Gastroesophageal sphincter (tissue), 4 donors: ENCODE results near the gene TAF1B. TPM values are rescaled to one million over a fixed set of nuclear protein-coding genes. Genes with fewer than 3 reads are reported as not detected.

Source experiments
- ATAC-seq: fragments of 150-250 bp; one replicate; pipeline ENCODE4 v1.9.1; 2016; ENCODE audit warnings: mild to moderate bottlenecking, moderate library complexity
- H3K27ac ChIP-seq, 4 donors: fragments of 200-600 bp; sonication (generic) in 3 of 4; 1 replicate in 3 of 4; 2 replicates in 1 of 4; pipeline ENCODE4 v1.5.1; 2016 to 2019
- H3K27me3 ChIP-seq: fragments of 200-600 bp; sonication (generic); one replicate; pipeline ENCODE4 v1.5.1; 2019
- H3K36me3 ChIP-seq, 2 donors: fragments of 200-600 bp; sonication (generic); one replicate each; pipeline ENCODE4 v1.5.1; 2019; ENCODE audit warnings: control low read depth in 1 of 2
- H3K4me1 ChIP-seq, 3 donors: fragments of 200-600 bp; sonication (generic); 1 replicate in 2 of 3; 2 replicates in 1 of 3; pipeline ENCODE4 v1.5.1; 2016 to 2019; ENCODE audit warnings: control low read depth in 2 of 3
- H3K4me3 ChIP-seq, 2 donors: fragments of 200-600 bp; sonication (generic); one replicate each; pipeline ENCODE4 v1.5.1; 2019; ENCODE audit warnings: mild to moderate bottlenecking in 1 of 2, moderate library complexity in 1 of 2
- H3K9me3 ChIP-seq, 3 donors: fragments of 200-600 bp; sonication (generic); one replicate each; pipeline ENCODE4 v1.5.1; 2017 to 2019; ENCODE audit warnings: control low read depth in 2 of 3
- EP300 ChIP-seq: sonication (generic); formaldehyde crosslinking; IDR thresholded peaks from one replicate; pipeline ENCODE4 v1.6.1; 2017; ENCODE audit warnings: antibody characterized with exemption, mild to moderate bottlenecking
- POLR2A ChIP-seq, 2 donors: fragments of 450-650 bp; IDR thresholded peaks; one replicate each; pipeline ENCODE4 v1.6.1; 2017; ENCODE audit warnings: antibody characterized with exemption in 2 of 2, mild to moderate bottlenecking in 2 of 2, moderate library complexity in 1 of 2
- POLR2AphosphoS5 ChIP-seq: sonication (generic); formaldehyde crosslinking; IDR thresholded peaks from one replicate; pipeline ENCODE4 v1.6.1; 2017; ENCODE audit warnings: antibody characterized with exemption
- WGBS, 2 donors: methylation state at CpG; one replicate each; pipeline ENCODE4 v1.1.5; 2018; ENCODE audit warnings: low coverage in 1 of 2; 5-methylcytosine and 5-hydroxymethylcytosine counted together
- total RNA-seq, 4 donors: library from RNA; depleted of rRNA; stranded (reverse); fragments of >200 nt; gene quantifications; one replicate each; pipeline ENCODE4 v1.1.0, GENCODE V29; 2016
- TF ChIP-seq, protein P1 (sequence below), 4 experiments: fragments of 200-600 bp in 2 of 4; fragments of 450-650 bp in 2 of 4; sonication (generic) in 1 of 4; IDR thresholded peaks; one replicate each; pipeline ENCODE4 v1.5.1; 2017 to 2019; ENCODE audit warnings: antibody characterized with exemption in 4 of 4, mild to moderate bottlenecking in 2 of 4, moderate library complexity in 2 of 4

Gene TAF1B
- total RNA-seq, result 10 to 100 TPM in 1 of 4 donors, 1 to 10 TPM in 3; 6.2 to 15.6 (median 8.5) TPM

DNA sequence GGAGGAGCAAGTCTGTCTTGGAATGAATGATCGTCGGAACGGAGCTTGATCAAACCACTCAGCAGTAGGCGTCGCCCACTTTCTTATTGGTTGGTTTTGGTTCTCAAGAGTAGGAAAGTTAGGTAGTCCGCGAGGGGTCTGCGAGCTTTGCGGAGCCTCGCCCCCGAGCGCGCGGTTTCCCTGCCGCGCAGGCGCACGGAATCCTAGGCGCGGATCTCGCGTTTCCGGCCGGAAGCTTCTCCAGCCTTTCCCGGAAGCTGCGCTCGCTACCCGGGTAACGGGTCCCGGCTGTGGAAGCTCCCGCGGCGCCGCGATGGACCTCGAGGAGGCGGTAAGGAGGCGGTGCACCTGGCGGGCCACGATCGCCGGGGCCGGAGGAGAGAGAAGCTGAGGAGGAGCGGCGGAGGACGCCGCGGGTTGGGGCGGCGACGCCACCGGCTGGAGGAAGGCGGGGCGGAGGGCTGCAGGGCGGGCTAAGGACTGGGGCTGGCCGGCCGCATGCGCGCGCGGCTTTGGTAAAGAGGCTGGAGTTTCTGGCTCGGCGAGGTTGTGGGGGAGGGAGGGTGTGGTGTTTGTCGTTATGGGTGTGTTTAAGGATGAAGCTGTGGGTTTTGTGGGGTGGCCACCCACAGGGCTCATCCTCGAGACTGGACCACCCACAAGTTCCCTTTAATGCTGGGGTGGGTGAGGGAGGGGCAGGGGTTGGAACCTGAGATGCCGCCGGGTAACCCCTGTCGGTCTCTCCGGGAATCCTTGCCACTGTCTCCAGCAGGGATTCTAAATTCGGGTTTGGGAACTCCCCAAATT, at the start of gene TAF1B:
Gene TAF1B (plus strand): TSS at position 246 of the 807 bp plus-strand sequence. CDS start 68 bp downstream, at position 314.
- H3K4me3 ChIP-seq, result peak within 1 kb of the TSS; percentile 85 to 87
- H3K4me1 ChIP-seq, result peaks cover 0 to 22% (median 8%) of the 10 kb centered on the region in 3 donors
- peak; percentile 95 for ATAC-seq
- TF ChIP-seq, protein P1, sequence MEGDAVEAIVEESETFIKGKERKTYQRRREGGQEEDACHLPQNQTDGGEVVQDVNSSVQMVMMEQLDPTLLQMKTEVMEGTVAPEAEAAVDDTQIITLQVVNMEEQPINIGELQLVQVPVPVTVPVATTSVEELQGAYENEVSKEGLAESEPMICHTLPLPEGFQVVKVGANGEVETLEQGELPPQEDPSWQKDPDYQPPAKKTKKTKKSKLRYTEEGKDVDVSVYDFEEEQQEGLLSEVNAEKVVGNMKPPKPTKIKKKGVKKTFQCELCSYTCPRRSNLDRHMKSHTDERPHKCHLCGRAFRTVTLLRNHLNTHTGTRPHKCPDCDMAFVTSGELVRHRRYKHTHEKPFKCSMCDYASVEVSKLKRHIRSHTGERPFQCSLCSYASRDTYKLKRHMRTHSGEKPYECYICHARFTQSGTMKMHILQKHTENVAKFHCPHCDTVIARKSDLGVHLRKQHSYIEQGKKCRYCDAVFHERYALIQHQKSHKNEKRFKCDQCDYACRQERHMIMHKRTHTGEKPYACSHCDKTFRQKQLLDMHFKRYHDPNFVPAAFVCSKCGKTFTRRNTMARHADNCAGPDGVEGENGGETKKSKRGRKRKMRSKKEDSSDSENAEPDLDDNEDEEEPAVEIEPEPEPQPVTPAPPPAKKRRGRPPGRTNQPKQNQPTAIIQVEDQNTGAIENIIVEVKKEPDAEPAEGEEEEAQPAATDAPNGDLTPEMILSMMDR (IDR thresholded peaks at IDR 0.05), result peak in 3 of 4 experiments; percentile 12 to 24 (median 13)
- TF ChIP-seq POLR2A (IDR thresholded peaks at IDR 0.05), result peak; percentile 67 to 83
- peak; percentile 79 for TF ChIP-seq POLR2AphosphoS5
- no peak for TF ChIP-seq EP300
- no peaks in the 10 kb centered on the region for H3K9me3 ChIP-seq
- peak within 1 kb of the TSS; percentile 47 to 92 (median 90) for H3K27ac ChIP-seq
- H3K36me3 ChIP-seq, result peaks cover 0 to 20% of the 10 kb centered on the region in 2 donors
- WGBS, 2 donors, result 0% methylated on average over 5 of the region's 70 CpGs
- H3K27me3 ChIP-seq, result no peaks in the 10 kb centered on the region

DNA sequence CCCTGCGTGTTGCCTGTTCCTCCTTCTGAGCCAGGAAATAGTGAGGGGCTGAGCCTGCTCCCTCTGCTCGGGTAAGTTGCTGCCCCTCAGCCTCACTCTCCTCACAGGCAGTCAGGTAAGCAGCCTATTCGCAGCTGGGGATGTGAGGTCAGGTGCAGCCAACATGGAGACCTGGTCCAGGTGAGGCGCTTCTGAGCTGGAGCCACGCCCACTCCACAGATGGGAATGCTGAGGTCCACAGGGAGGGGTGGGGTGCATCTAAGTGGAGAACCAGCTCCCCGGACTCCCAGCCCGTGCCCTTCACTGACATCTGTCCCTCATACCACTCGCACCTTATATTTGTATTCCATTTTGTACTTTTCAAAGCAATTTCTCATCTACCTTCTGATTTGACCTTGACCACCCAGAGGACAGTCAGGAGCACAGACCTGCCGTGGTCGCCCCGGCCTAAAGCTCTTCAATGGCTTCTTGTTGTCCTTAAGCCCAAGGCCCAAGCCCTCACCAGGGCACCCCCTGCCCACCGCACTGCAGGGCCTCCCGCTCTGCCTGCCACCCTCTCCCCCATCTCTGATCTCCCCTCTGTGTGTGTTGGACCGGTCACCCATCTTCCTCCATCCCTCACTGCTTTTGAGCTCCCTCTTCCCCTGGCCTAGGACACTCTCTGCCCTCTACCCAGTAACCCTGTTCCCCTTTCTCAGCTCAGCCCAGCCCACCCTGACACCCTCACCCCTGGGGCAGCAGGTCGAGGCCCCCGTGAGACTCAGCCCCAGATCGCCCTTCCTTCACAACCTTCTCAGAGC, 49.2 kb upstream of the TAF1B start:
- TF ChIP-seq EP300, result no peak
- TF ChIP-seq POLR2AphosphoS5, result no peak
- TF ChIP-seq, protein P1 (IDR thresholded peaks at IDR 0.05), result no peak
- no peak for TF ChIP-seq POLR2A (IDR thresholded peaks at IDR 0.05)
- Histone ChIP-seq H3K36me3 (no peaks in the 10 kb centered on the region), H3K9me3 (no peaks in the 10 kb centered on the region), H3K4me3 (no peak overlapping the region), H3K27me3 (no peaks in the 10 kb centered on the region), H3K27ac (no peak overlapping the region), H3K4me1 (peaks cover 0 to 20% (median 0%) of the 10 kb centered on the region in 3 donors)
- WGBS, 2 donors, result 54 to 98% methylated on average over 3 to 12 of the region's 17 CpGs
- no peak for ATAC-seq

DNA sequence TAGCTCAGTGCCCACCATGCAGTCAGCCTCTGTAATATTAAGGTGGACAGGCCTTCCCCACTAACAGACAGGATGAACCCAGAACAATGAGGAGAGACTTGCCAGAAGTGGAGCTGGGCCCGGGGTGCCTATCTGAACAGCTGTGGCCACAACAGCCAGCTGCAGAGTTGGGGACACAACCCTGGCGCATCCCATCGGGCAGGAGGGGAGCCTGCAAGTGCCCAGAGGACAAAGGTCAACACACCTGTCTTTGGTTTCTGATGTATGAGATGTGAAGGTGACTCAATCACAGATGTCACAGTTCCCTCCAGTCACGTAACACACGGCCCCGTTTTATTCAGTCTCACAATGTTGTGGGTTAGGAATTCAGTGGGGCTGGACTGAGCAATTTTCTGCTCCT, 48.2 kb upstream of the TAF1B start:
- ATAC-seq, result no peak
- TF ChIP-seq POLR2AphosphoS5 (no peak), POLR2A (IDR thresholded peaks at IDR 0.05) (no peak), EP300 (no peak)
- TF ChIP-seq, protein P1 (IDR thresholded peaks at IDR 0.05), result no peak
- Histone ChIP-seq H3K36me3 (no peaks in the 10 kb centered on the region), H3K4me3 (no peak overlapping the region), H3K27ac (no peak overlapping the region), H3K9me3 (no peaks in the 10 kb centered on the region), H3K27me3 (no peaks in the 10 kb centered on the region), H3K4me1 (peaks cover 0 to 29% (median 9%) of the 10 kb centered on the region in 3 donors)
- 89% methylated on average over 3 of the region's 6 CpGs; no CpG with 5 or more reads in 1 of the 2 donors for WGBS, 2 donors

DNA sequence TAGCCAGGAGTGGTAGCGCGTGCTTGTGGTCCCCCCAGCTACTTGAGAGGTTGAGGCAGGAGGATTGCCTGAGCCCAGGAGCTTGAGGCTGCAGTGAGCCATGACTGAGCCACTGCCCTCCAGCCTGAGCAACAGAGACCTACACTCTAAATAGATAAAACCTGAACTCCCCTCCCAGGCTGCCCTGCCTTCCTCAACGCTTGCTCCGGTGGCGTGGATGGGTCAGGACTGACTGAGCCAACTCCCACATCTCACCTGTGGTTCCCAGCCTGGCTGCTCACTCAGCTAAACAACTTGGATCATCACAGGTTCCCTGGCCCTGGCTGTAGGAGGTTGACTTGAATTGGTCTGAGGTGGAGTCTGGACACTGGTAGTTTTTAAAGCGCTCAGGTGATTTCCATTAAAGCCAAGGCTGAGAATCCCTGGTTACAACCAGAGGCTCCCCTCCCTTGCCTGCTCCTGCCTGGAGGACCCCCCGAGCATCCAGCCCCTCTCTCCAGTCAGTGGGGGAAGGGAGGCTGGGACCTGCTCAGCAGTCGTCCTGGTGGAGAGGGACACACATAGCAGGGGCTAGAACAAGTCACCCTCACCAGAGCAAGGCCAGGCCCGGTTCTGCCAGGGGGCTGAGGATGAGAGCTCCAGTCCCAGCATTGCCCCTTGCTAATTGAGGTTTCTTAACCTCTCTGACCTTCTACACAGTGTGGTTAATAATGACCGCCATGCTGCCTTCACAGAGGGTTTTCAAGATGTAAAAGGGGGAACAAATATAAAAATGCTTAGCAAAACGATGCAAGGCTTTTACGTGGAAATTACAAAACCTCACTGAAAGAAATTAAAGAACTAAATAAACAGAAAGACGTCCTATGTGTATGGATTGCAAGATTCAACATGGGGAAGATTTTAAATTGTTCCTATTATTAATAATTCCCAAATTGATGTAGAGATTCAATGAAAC, 46.9 kb upstream of the TAF1B start:
- 81 to 88% methylated on average over 3 to 10 of the region's 13 CpGs for WGBS, 2 donors
- H3K27ac ChIP-seq, result no peak overlapping the region
- no peak for ATAC-seq
- no peak for TF ChIP-seq POLR2A (IDR thresholded peaks at IDR 0.05)
- TF ChIP-seq EP300, result no peak
- TF ChIP-seq POLR2AphosphoS5, result no peak
- TF ChIP-seq, protein P1 (IDR thresholded peaks at IDR 0.05), result no peak
- H3K27me3 ChIP-seq, result no peaks in the 10 kb centered on the region
- no peaks in the 10 kb centered on the region for H3K36me3 ChIP-seq
- H3K4me1 ChIP-seq, result peaks cover 0 to 39% (median 15%) of the 10 kb centered on the region in 3 donors
- no peaks in the 10 kb centered on the region for H3K9me3 ChIP-seq
- H3K4me3 ChIP-seq, result no peak overlapping the region
